ENCODE data around the gene DPT. TPM values are rescaled to one million over a fixed set of nuclear protein-coding genes. Genes with fewer than 3 reads are reported as not detected.

Gene DPT
- total RNA-seq, 2 experiments from 2014 or later, result not detected

GRCh38 chr1:168751195-168751650 is 22.2 kb upstream of the DPT start:
- no peak for ATAC-seq
- intact Hi-C loops (cut with micrococcal nuclease), result no loop called here
- H3K27ac Mint-ChIP-seq, result no peak overlapping the region
- H3K27me3 Mint-ChIP-seq, result peaks cover 19% of the 10 kb centered on the region
- no peak for DNase-seq
- CTCF ChIA-PET, result interaction anchor here (0.9 kb wide), 1 partner anchor 113 kb away, joined by 4 read pairs; no protein-coding TSS in a partner anchor
- no peaks in the 10 kb centered on the region for H3K9me3 Mint-ChIP-seq
- no peak for TF ChIP-seq CTCF (IDR thresholded peaks at IDR 0.05)
- no peaks in the 10 kb centered on the region for H3K4me1 Mint-ChIP-seq (ENCODE audit: low read depth)
- POLR2A ChIA-PET, result no interaction called here
- no peaks in the 10 kb centered on the region for H3K36me3 Mint-ChIP-seq (ENCODE audit: low read depth)
- H3K4me3 Mint-ChIP-seq, result no peak overlapping the region

- Mint-ChIP-seq H3K27ac (no peak overlapping the region), H3K9me3 (no peaks in the 10 kb centered on the region), H3K4me3 (no peak overlapping the region), H3K36me3 (ENCODE audit: low read depth) (no peaks in the 10 kb centered on the region), H3K27me3 (no peaks in the 10 kb centered on the region), H3K4me1 (ENCODE audit: low read depth) (no peaks in the 10 kb centered on the region)
- ATAC-seq (no peak), DNase-seq (no peak)
- intact Hi-C loops (cut with micrococcal nuclease), result no loop called here
- ChIA-PET POLR2A (no interaction called here), CTCF (no interaction called here)
- no peak for TF ChIP-seq CTCF (IDR thresholded peaks at IDR 0.05)
Measured at GRCh38 chr1:168742994-168743650, 14.1 kb upstream of the DPT start.

GRCh38 chr1:168742386-168742785 is 13.4 kb upstream of the DPT start:
- CTCF ChIA-PET, result no interaction called here
- no peaks in the 10 kb centered on the region for H3K9me3 Mint-ChIP-seq

DNA sequence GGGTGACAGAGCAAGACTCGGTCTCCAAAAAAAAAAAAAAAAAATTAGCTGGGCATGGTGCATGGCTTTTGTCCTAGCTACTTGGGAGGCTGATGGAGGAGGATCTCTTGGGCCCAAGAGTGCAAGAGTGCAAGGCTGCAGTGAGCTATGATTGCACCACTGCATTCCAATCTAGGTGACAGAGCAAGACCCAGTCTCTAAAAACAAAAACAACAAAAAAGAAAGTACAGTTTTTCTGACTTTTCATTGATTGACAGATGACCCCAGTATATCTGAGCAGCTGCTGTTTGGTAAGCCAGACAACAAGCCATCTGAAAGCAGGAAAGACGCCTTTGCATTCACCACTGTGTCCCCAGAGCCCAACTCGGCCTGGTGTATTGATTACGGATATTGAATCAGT is 10.9 kb upstream of the DPT start:
- Mint-ChIP-seq H3K27me3 (no peaks in the 10 kb centered on the region), H3K27ac (no peak overlapping the region), H3K36me3 (ENCODE audit: low read depth) (no peaks in the 10 kb centered on the region), H3K9me3 (no peaks in the 10 kb centered on the region), H3K4me3 (no peak overlapping the region), H3K4me1 (ENCODE audit: low read depth) (no peaks in the 10 kb centered on the region)
- ChIA-PET POLR2A (no interaction called here), CTCF (no interaction called here)
- no peak for DNase-seq
- TF ChIP-seq CTCF (IDR thresholded peaks at IDR 0.05), result no peak
- intact Hi-C loops (cut with micrococcal nuclease), result no loop called here
- ATAC-seq, result no peak

More at GRCh38 chr1:168742386-168742785, 13.4 kb upstream of the DPT start:
- H3K4me1 Mint-ChIP-seq (ENCODE audit: low read depth), result no peaks in the 10 kb centered on the region
- DNase-seq, result no peak
- ATAC-seq, result no peak
- no peak overlapping the region for H3K27ac Mint-ChIP-seq
- no peaks in the 10 kb centered on the region for H3K36me3 Mint-ChIP-seq (ENCODE audit: low read depth)
- intact Hi-C loops (cut with micrococcal nuclease), result no loop called here
- TF ChIP-seq CTCF (IDR thresholded peaks at IDR 0.05), result no peak
- H3K27me3 Mint-ChIP-seq, result no peaks in the 10 kb centered on the region
- POLR2A ChIA-PET, result no interaction called here
- no peak overlapping the region for H3K4me3 Mint-ChIP-seq

GRCh38 chr1:168736520-168736919 is 7.5 kb upstream of the DPT start:
- ChIA-PET CTCF (no interaction called here), POLR2A (no interaction called here)
- no peaks in the 10 kb centered on the region for H3K4me1 Mint-ChIP-seq (ENCODE audit: low read depth)
- H3K27me3 Mint-ChIP-seq, result peaks cover 4% of the 10 kb centered on the region
- ATAC-seq, result no peak
- H3K4me3 Mint-ChIP-seq, result no peak overlapping the region
- no peak for DNase-seq
- intact Hi-C loops (cut with micrococcal nuclease), result no loop called here
- TF ChIP-seq CTCF (IDR thresholded peaks at IDR 0.05), result no peak
- H3K27ac Mint-ChIP-seq, result no peak overlapping the region
- H3K9me3 Mint-ChIP-seq, result no peaks in the 10 kb centered on the region
- H3K36me3 Mint-ChIP-seq (ENCODE audit: low read depth), result no peaks in the 10 kb centered on the region

All from activated CD8-positive, alpha-beta T cell treated with anti-CD3 and anti-CD28 coated beads for 36 hours (primary cell).